DND-41 (cell line): ENCODE measurements around the gene EFHC1.
A peak's percentile ranks its signal among the peaks of the same experiment; 100 is the strongest.

Source experiments
- ATAC-seq: fragments of 200-7000 bp; cut with Tn5 transposase; 3 replicates; pipeline ENCODE4 v1.9.1; 2021; ENCODE audit warnings: low read depth; ENCODE audit not compliant: insufficient read depth
- DNase-seq: peaks from one replicate; pipeline ENCODE4 v3.0.0-alpha.2; 2020
- H2AFZ ChIP-seq: 2 replicates; pipeline ENCODE4 v1.6.0; 2012; ENCODE audit warnings: low read depth, low read length
- H3K27ac ChIP-seq: 2 replicates; pipeline ENCODE4 v1.5.1; 2012; ENCODE audit warnings: low read length, inconsistent platforms
- H3K27me3 ChIP-seq: fragments of 200-600 bp; sonication (generic); 2 replicates; pipeline ENCODE4 v1.6.0; 2012; ENCODE audit warnings: low read length, mild to moderate bottlenecking, inconsistent platforms; ENCODE audit not compliant: insufficient read depth, poor library complexity
- H3K36me3 ChIP-seq: 2 replicates; pipeline ENCODE4 v1.5.1; 2012; ENCODE audit warnings: low read length, inconsistent platforms; ENCODE audit not compliant: insufficient read depth
- H3K4me1 ChIP-seq: 2 replicates; pipeline ENCODE4 v1.5.1; 2012; ENCODE audit warnings: mild to moderate bottlenecking, low read length; ENCODE audit not compliant: insufficient read depth
- H3K4me2 ChIP-seq: 2 replicates; pipeline ENCODE4 v1.6.0; 2012; ENCODE audit warnings: mild to moderate bottlenecking, moderate library complexity, low read length, inconsistent platforms; ENCODE audit not compliant: insufficient read depth
- H3K4me3 ChIP-seq, 2 experiments: fragments of 200-600 bp in 1 of 2; shearing (Covaris generic) in 1 of 2; 2 replicates each; pipeline ENCODE4 v1.5.1; 2012 to 2016; ENCODE audit warnings: inconsistent platforms in 2 of 2, low read length in 2 of 2, mild to moderate bottlenecking in 2 of 2, low read depth in 1 of 2, moderate library complexity in 1 of 2
- H3K79me2 ChIP-seq: 2 replicates; pipeline ENCODE4 v1.6.0; 2012; ENCODE audit warnings: low read length, inconsistent platforms; ENCODE audit not compliant: insufficient read depth
- H3K9ac ChIP-seq: 2 replicates; pipeline ENCODE4 v1.6.0; 2012; ENCODE audit warnings: low read depth, mild to moderate bottlenecking, inconsistent platforms, low read length, moderate library complexity
- H3K9me3 ChIP-seq: 2 replicates; pipeline ENCODE4 v1.5.1; 2012; ENCODE audit warnings: low read length, moderate library complexity, mild to moderate bottlenecking, inconsistent platforms; ENCODE audit not compliant: insufficient read depth, severe bottlenecking
- H4K20me1 ChIP-seq: 2 replicates; pipeline ENCODE4 v1.6.0; 2012; ENCODE audit warnings: low read length; ENCODE audit not compliant: insufficient read depth
- CTCF ChIP-seq: IDR thresholded peaks from 2 replicates; pipeline ENCODE4 v1.5.1; 2012; ENCODE audit warnings: borderline replicate concordance, low read length, moderate library complexity, mild to moderate bottlenecking; ENCODE audit not compliant: poor library complexity, severe bottlenecking; ENCODE audit errors: extremely low read depth
- EZH2 ChIP-seq: IDR thresholded peaks from 3 replicates; pipeline ENCODE4 v1.6.1; 2012; ENCODE audit warnings: borderline replicate concordance, low read depth, mild to moderate bottlenecking, moderate library complexity, low read length, inconsistent platforms; ENCODE audit not compliant: severe bottlenecking

Gene EFHC1

GRCh38 chr6:52375780-52376556 lies 44.2 kb upstream of the EFHC1 start:
- peaks cover 16% of the 10 kb centered on the region; the same call in 1 of the 2 replicates for H3K36me3 ChIP-seq
- no peak overlapping the region for H3K4me3 ChIP-seq
- no peak overlapping the region for H3K4me2 ChIP-seq
- DNase-seq = no peak
- H3K9ac ChIP-seq = no peak overlapping the region
- H3K4me1 ChIP-seq = no peaks in the 10 kb centered on the region
- H4K20me1 ChIP-seq = no peaks in the 10 kb centered on the region
- peak; percentile 68; the same call in 2 of the 3 replicates for ATAC-seq
- no peak overlapping the region for H3K27ac ChIP-seq
- no peaks in the 10 kb centered on the region for H3K27me3 ChIP-seq
- H3K79me2 ChIP-seq = peaks cover 10% of the 10 kb centered on the region
- H2AFZ ChIP-seq = no peak overlapping the region
- H3K9me3 ChIP-seq = peaks cover 2% of the 10 kb centered on the region
- TF ChIP-seq CTCF (no peak), EZH2 (no peak)

- ATAC-seq (no peak), DNase-seq (no peak)
- Histone ChIP-seq H3K79me2 (peaks cover 10% of the 10 kb centered on the region), H4K20me1 (no peaks in the 10 kb centered on the region), H2AFZ (no peak overlapping the region), H3K4me2 (no peak overlapping the region), H3K27ac (no peak overlapping the region), H3K9ac (no peak overlapping the region), H3K27me3 (no peaks in the 10 kb centered on the region), H3K36me3 (peaks cover 13% of the 10 kb centered on the region; the same call in 1 of the 2 replicates), H3K9me3 (peaks cover 2% of the 10 kb centered on the region), H3K4me1 (no peaks in the 10 kb centered on the region), H3K4me3 (no peak overlapping the region)
- no peak for TF ChIP-seq EZH2
- no peak for TF ChIP-seq CTCF
These were observed 43.4 kb upstream of the EFHC1 start for GRCh38 chr6:52376763-52377162.

GRCh38 chr6:52377538-52378221 lies 42.5 kb upstream of the EFHC1 start:
- TF ChIP-seq CTCF = no peak
- TF ChIP-seq EZH2 = no peak
- Histone ChIP-seq H3K9me3 (peaks cover 2% of the 10 kb centered on the region), H4K20me1 (no peaks in the 10 kb centered on the region), H3K9ac (no peak overlapping the region), H3K4me1 (no peaks in the 10 kb centered on the region), H3K27me3 (no peaks in the 10 kb centered on the region), H3K4me2 (no peak overlapping the region), H3K4me3 (no peak overlapping the region), H2AFZ (no peak overlapping the region), H3K27ac (no peak overlapping the region), H3K79me2 (peaks cover 10% of the 10 kb centered on the region), H3K36me3 (peaks cover 16% of the 10 kb centered on the region; the same call in 1 of the 2 replicates)
- ATAC-seq (peak; percentile 41; the same call in 1 of the 3 replicates), DNase-seq (no peak)
